ENCODE measurements around the gene PLXNA4. TPM values are rescaled to one million over a fixed set of nuclear protein-coding genes. Genes with fewer than 3 reads are reported as not detected.
A peak's percentile ranks its signal among the peaks of the same experiment; 100 is the strongest.

Gene PLXNA4
- total RNA-seq, 1 donor from 2014 or later: 0.38 TPM

DNA sequence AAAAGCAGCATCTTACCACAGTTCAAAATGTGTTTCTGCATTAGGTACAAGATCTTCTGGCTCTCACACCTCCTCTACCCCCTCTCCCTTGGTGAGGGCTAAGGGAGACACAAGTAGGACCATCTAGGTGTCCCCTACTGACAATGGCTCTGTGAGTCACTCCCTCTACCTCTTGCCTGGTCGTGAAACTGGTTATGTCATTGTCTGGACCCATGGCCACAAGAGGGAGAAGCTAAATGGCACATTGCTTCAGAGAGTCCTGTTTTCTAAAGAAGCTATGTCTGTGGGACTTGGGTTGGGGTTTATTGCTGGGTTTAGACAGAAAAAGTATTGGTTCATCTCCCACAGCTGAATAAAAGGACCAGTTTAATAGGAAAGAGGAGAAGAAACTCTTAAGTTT, 4.0 kb upstream of the PLXNA4 start:
- Mint-ChIP-seq H3K4me3 (ENCODE audit: low read depth) (no peak overlapping the region), H3K9me3 (ENCODE audit: low read depth) (no peaks in the 10 kb centered on the region), H3K27ac (no peak overlapping the region), H3K27me3 (peaks cover 47% of the 10 kb centered on the region), H3K36me3 (ENCODE audit: insufficient read depth) (no peaks in the 10 kb centered on the region), H3K4me1 (ENCODE audit: low read depth) (peaks cover 1% of the 10 kb centered on the region)
- no peak for TF ChIP-seq CTCF (IDR thresholded peaks at IDR 0.05; ENCODE audit: unreplicated experiment)
- DNase-seq (ENCODE audit: low spot score, unreplicated experiment): no peak

GRCh38 chr7:132579260-132579899, 3.1 kb upstream of the PLXNA4 start:
- DNase-seq (ENCODE audit: low spot score, unreplicated experiment): no peak
- H3K27me3 Mint-ChIP-seq: peaks cover 50% of the 10 kb centered on the region
- no peak overlapping the region for H3K27ac Mint-ChIP-seq
- no peak overlapping the region for H3K4me3 Mint-ChIP-seq (ENCODE audit: low read depth)
- no peaks in the 10 kb centered on the region for H3K9me3 Mint-ChIP-seq (ENCODE audit: low read depth)
- peaks cover 7% of the 10 kb centered on the region for H3K4me1 Mint-ChIP-seq (ENCODE audit: low read depth)
- H3K36me3 Mint-ChIP-seq (ENCODE audit: insufficient read depth): no peaks in the 10 kb centered on the region
- TF ChIP-seq CTCF (IDR thresholded peaks at IDR 0.05; ENCODE audit: unreplicated experiment): no peak

DNA sequence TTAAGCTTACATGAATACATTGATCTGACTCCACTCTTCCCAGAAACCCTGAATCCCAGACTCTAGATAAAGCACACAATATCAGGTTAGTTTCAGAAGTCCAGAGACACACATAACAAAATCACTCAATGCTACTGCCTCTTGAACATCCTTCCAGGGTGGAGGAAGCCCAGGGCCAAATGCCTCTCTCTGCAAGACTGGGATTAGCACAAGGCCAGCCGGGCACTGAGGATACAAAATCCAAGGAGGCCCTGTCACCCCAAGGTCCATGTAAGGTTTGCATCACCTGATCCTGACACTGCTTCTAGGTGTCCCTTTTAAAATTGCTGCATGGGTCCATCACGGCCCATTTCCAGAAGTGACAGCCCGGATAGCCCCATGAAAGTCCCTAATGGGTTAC, 2.6 kb upstream of the PLXNA4 start:
- no peak overlapping the region for H3K4me3 Mint-ChIP-seq (ENCODE audit: low read depth)
- H3K4me1 Mint-ChIP-seq (ENCODE audit: low read depth): peaks cover 7% of the 10 kb centered on the region
- no peak for DNase-seq (ENCODE audit: low spot score, unreplicated experiment)
- H3K9me3 Mint-ChIP-seq (ENCODE audit: low read depth): no peaks in the 10 kb centered on the region
- H3K27ac Mint-ChIP-seq: no peak overlapping the region
- H3K27me3 Mint-ChIP-seq: peaks cover 55% of the 10 kb centered on the region
- TF ChIP-seq CTCF (IDR thresholded peaks at IDR 0.05; ENCODE audit: unreplicated experiment): no peak
- H3K36me3 Mint-ChIP-seq (ENCODE audit: insufficient read depth): no peaks in the 10 kb centered on the region

- Mint-ChIP-seq H3K36me3 (ENCODE audit: insufficient read depth) (no peaks in the 10 kb centered on the region), H3K27me3 (peaks cover 63% of the 10 kb centered on the region), H3K27ac (no peak overlapping the region), H3K4me3 (ENCODE audit: low read depth) (peak overlapping the region; percentile 70), H3K9me3 (ENCODE audit: low read depth) (no peaks in the 10 kb centered on the region), H3K4me1 (ENCODE audit: low read depth) (peaks cover 7% of the 10 kb centered on the region)
- no peak for TF ChIP-seq CTCF (IDR thresholded peaks at IDR 0.05; ENCODE audit: unreplicated experiment)
- DNase-seq (ENCODE audit: low spot score, unreplicated experiment): no peak
Measured at GRCh38 chr7:132578050-132578370, 1.7 kb upstream of the PLXNA4 start.

DNA sequence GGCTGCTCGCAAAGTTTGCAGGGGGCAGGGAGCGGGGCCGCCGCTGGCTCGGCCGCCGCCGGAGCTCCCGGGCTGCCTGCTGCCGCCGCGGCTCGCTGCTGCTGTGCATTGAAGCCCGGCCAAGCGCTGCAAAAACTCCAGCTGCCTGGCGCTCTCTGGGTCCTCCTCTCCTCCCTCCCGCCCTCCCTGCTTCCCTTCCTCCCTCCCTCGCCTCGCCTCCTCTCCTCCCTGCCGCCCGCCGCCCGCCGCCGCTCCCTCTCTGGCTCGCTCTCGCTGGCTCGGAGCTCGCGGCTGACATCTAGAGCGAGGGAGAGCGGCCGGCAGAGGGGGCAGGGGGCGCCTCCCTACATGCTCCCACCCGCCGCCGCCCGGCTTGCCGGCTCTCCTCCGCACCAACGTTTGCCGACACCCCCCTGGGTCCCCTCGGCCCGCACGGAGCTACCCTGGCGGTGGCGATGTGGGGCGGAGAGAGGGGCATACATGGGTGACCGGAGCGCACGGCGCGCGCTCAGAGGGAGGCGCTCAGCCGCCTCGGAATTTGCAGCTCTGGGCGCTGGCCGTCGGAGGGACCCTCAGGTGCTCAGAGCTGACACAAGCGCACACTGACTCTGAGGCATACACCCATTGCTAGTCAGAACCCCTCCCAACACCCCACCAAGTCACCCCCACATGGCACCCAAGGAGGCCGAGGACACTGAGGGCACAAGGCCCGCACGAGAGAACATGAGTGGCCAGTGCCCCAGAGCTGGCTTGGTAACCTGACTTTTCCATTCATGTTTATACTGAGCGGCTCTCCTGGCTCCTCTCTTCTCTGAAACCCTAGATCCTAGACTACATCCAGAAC, 1.2 kb upstream of the PLXNA4 start:
- Mint-ChIP-seq H3K27me3 (peaks cover 67% of the 10 kb centered on the region), H3K4me1 (ENCODE audit: low read depth) (peaks cover 7% of the 10 kb centered on the region), H3K9me3 (ENCODE audit: low read depth) (no peaks in the 10 kb centered on the region), H3K4me3 (ENCODE audit: low read depth) (peak overlapping the region; percentile 70), H3K36me3 (ENCODE audit: insufficient read depth) (no peaks in the 10 kb centered on the region), H3K27ac (no peak overlapping the region)
- DNase-seq (ENCODE audit: low spot score, unreplicated experiment): peak; percentile 54
- peak; percentile 38 for TF ChIP-seq CTCF (IDR thresholded peaks at IDR 0.05; ENCODE audit: unreplicated experiment)

Measured in progenitor cell of endocrine pancreas (in vitro differentiated cells).